PC-3 (cell line): ENCODE results near the gene CAMK1G. TPM values are rescaled to one million over a fixed set of nuclear protein-coding genes. Genes with fewer than 3 reads are reported as not detected.

Experiments
- ATAC-seq: fragments of 200-7000 bp; cut with Tn5 transposase; 2 replicates; pipeline ENCODE4 v1.9.1; 2020; ENCODE audit warnings: mild to moderate bottlenecking, moderate library complexity
- BruUV-seq: library from RNA; stranded (reverse); fragments of 400-500 nt; replicated peaks from 2 replicates; lab custom pipeline; 2021; lab: Mats Ljungman, UMichigan
- CTCF ChIA-PET: fragments of 300-600 bp; sonication (Branson Sonifier 250); formaldehyde crosslinking; loops from one replicate; lab custom pipeline; 2022; ENCODE audit warnings: antibody characterized with exemption; lab: Charles Lee
- POLR2A ChIA-PET: fragments of 300-600 bp; sonication (Branson Sonifier 250); formaldehyde crosslinking; loops from one replicate; lab custom pipeline; 2022; ENCODE audit warnings: antibody characterized with exemption; ENCODE audit not compliant: unreplicated experiment; lab: Charles Lee
- DNase-seq: peaks from one replicate; pipeline ENCODE4 v3.0.0-alpha.2; 2015
- H2AFZ ChIP-seq: fragments of 300-600 bp; sonication (generic); 2 replicates; pipeline ENCODE4 v1.6.0; 2016; ENCODE audit warnings: antibody characterized with exemption, low read length
- H3F3A ChIP-seq: fragments of 300-600 bp; sonication (generic); one replicate; pipeline ENCODE4 v1.6.0; 2017; ENCODE audit warnings: antibody characterized with exemption, low read length, control low read depth, mild to moderate bottlenecking; ENCODE audit not compliant: unreplicated experiment
- H3K27ac ChIP-seq: fragments of 300-600 bp; sonication (generic); 2 replicates; pipeline ENCODE4 v1.5.1; 2016; ENCODE audit warnings: mild to moderate bottlenecking, low read length
- H3K27me3 ChIP-seq: fragments of 300-600 bp; sonication (generic); 2 replicates; pipeline ENCODE4 v1.6.1; 2016; ENCODE audit warnings: low read length, mixed read lengths
- H3K36me3 ChIP-seq: fragments of 300-600 bp; sonication (generic); 2 replicates; pipeline ENCODE4 v1.6.1; 2016; ENCODE audit warnings: low read depth, mixed run types, low read length, mixed read lengths
- H3K4me1 ChIP-seq: fragments of 300-600 bp; sonication (generic); 2 replicates; pipeline ENCODE4 v1.5.1; 2016; ENCODE audit warnings: low read length; ENCODE audit not compliant: insufficient read depth
- H3K4me2 ChIP-seq: fragments of 300-600 bp; sonication (generic); 2 replicates; pipeline ENCODE4 v1.6.0; 2016; ENCODE audit warnings: low read length
- H3K4me3 ChIP-seq: fragments of 300-600 bp; sonication (generic); 2 replicates; pipeline ENCODE4 v1.5.1; 2016; ENCODE audit warnings: mild to moderate bottlenecking, low read length, mixed read lengths
- H3K79me2 ChIP-seq: fragments of 300-600 bp; sonication (generic); 2 replicates; pipeline ENCODE4 v1.6.1; 2017; ENCODE audit warnings: low read length, mixed read lengths
- H3K9ac ChIP-seq: fragments of 300-600 bp; sonication (generic); 2 replicates; pipeline ENCODE4 v1.6.0; 2016; ENCODE audit warnings: mild to moderate bottlenecking, low read length
- H3K9me2 ChIP-seq: fragments of 300-600 bp; sonication (generic); replicated peaks from 2 replicates; pipeline ENCODE4 v1.6.1; 2016; ENCODE audit warnings: mixed run types, low read length, mixed read lengths
- H3K9me3 ChIP-seq: fragments of 300-600 bp; sonication (generic); 2 replicates; pipeline ENCODE4 v1.6.1; 2016; ENCODE audit warnings: low read length, mixed read lengths
- H4K20me1 ChIP-seq: fragments of 300-600 bp; sonication (generic); 2 replicates; pipeline ENCODE4 v1.6.1; 2016; ENCODE audit warnings: low read length, mixed read lengths
- CTCF ChIP-seq: fragments of 300-600 bp; sonication (generic); conservative IDR thresholded peaks from 2 replicates; pipeline ENCODE4 v1.5.1; 2017; ENCODE audit warnings: antibody characterized with exemption, low read depth, mild to moderate bottlenecking, low read length
- EZH2 ChIP-seq: fragments of 300-600 bp; sonication (generic); IDR thresholded peaks from one replicate; pipeline ENCODE4 v1.6.1; 2017; ENCODE audit warnings: antibody characterized with exemption, mild to moderate bottlenecking, low read length; ENCODE audit not compliant: unreplicated experiment
- EZH2phosphoT487 ChIP-seq: fragments of 300-600 bp; sonication (generic); IDR thresholded peaks from 2 replicates; pipeline ENCODE4 v1.6.1; 2018; ENCODE audit warnings: mild to moderate bottlenecking, antibody characterized with exemption, low read length, borderline replicate concordance
- intact Hi-C: fragments of 100-400 bp; cut with micrococcal nuclease; formaldehyde crosslinking; loops from 2 replicates; pipeline ENCODE4 v1.9.0; 2023
- total RNA-seq: library from RNA; depleted of rRNA; stranded (reverse); fragments of >200 nt; gene quantifications from 2 replicates; pipeline ENCODE4 v1.2.3, GENCODE V29; 2014

Gene CAMK1G
- total RNA-seq, 1 experiment from 2014 or later = not detected

GRCh38 chr1:209657918-209658317 lies 74.4 kb downstream of the CAMK1G start:
- Histone ChIP-seq H3K9ac (peak overlapping the region; percentile 46), H3K36me3 (no peaks in the 10 kb centered on the region), H3K4me3 (no peak overlapping the region), H3K4me2 (peak overlapping the region; percentile 56; the same call in 1 of the 2 replicates), H3K9me3 (no peaks in the 10 kb centered on the region), H4K20me1 (no peaks in the 10 kb centered on the region), H3K9me2 (no peaks in the 10 kb centered on the region), H3K27ac (peak overlapping the region; percentile 95), H3F3A (peaks cover 11% of the 10 kb centered on the region), H3K79me2 (peaks cover 16% of the 10 kb centered on the region), H3K27me3 (no peaks in the 10 kb centered on the region), H2AFZ (no peak overlapping the region), H3K4me1 (peaks cover 80% of the 10 kb centered on the region)
- TF ChIP-seq EZH2phosphoT487 = no peak
- no peak for TF ChIP-seq CTCF
- TF ChIP-seq EZH2 = no peak
- DNase-seq (no peak), ATAC-seq (no peak)
- intact Hi-C loops = no loop called here
- no TSS peak for BruUV-seq
- ChIA-PET CTCF (no interaction called here), POLR2A (interaction anchor here (1.4 kb wide), 1 partner anchor 17 kb away, joined by 13 read pairs; the partner anchor contains the start of gene G0S2)

- H3K4me3 ChIP-seq = no peak overlapping the region
- peaks cover 75% of the 10 kb centered on the region for H3K4me1 ChIP-seq
- ChIA-PET CTCF (no interaction called here), POLR2A (no interaction called here)
- 0 out of 2 replicates have a peak, but pooled peaks cover under 1% of the 10 kb centered on the region for H3K79me2 ChIP-seq
- H3K36me3 ChIP-seq = no peaks in the 10 kb centered on the region
- DNase-seq (peak; percentile 58), ATAC-seq (peak; percentile 1; the same call in 1 of the 2 replicates)
- 0 out of 2 replicates have a peak overlapping the region, but pooled peaks have one; percentile 0 for H3K9ac ChIP-seq
- H3K27me3 ChIP-seq = no peaks in the 10 kb centered on the region
- peak overlapping the region; percentile 27 for H2AFZ ChIP-seq
- peak overlapping the region; percentile 51 for H3K4me2 ChIP-seq
- H3F3A ChIP-seq = peaks cover 10% of the 10 kb centered on the region
- BruUV-seq = no TSS peak
- H3K9me3 ChIP-seq = no peaks in the 10 kb centered on the region
- H3K9me2 ChIP-seq = no peaks in the 10 kb centered on the region
- intact Hi-C loops = no loop called here
- peak overlapping the region; percentile 50 for H3K27ac ChIP-seq
- H4K20me1 ChIP-seq = no peaks in the 10 kb centered on the region
- TF ChIP-seq EZH2phosphoT487 = no peak
- no peak for TF ChIP-seq EZH2
- no peak for TF ChIP-seq CTCF
Observed at GRCh38 chr1:209659909-209660308, 76.4 kb downstream of the CAMK1G start.

- ATAC-seq (no peak), DNase-seq (no peak)
- Histone ChIP-seq H3K9ac (no peak overlapping the region), H3K9me2 (no peaks in the 10 kb centered on the region), H3K79me2 (no peaks in the 10 kb centered on the region), H2AFZ (no peak overlapping the region), H3F3A (peaks cover 4% of the 10 kb centered on the region), H3K4me1 (peaks cover 63% of the 10 kb centered on the region), H3K36me3 (no peaks in the 10 kb centered on the region), H3K9me3 (no peaks in the 10 kb centered on the region), H3K27ac (no peak overlapping the region), H3K4me2 (no peak overlapping the region), H3K27me3 (no peaks in the 10 kb centered on the region), H3K4me3 (no peak overlapping the region), H4K20me1 (no peaks in the 10 kb centered on the region)
- intact Hi-C loops = no loop called here
- CTCF ChIA-PET = no interaction called here
- no TSS peak for BruUV-seq
- no peak for TF ChIP-seq EZH2
- POLR2A ChIA-PET = no interaction called here
Observed at GRCh38 chr1:209661071-209661470, 77.6 kb downstream of the CAMK1G start.
